ENCODE measurements around the gene SDK2. TPM values are rescaled to one million over a fixed set of nuclear protein-coding genes. Genes with fewer than 3 reads are reported as not detected.

Gene SDK2
- total RNA-seq, 3 donors from 2014 or later (not counting 1 experiment from before 2014, with no cell fraction given), result 0.41 to 0.90 (median 0.49) TPM

GRCh38 chr17:73430165-73430680 is 214.0 kb downstream of the SDK2 start:
- WGBS (ENCODE audit: insufficient coverage), result 90% methylated on average over 9 of the region's 9 CpGs
- ATAC-seq, result no peak
- H3K9me3 ChIP-seq (ENCODE audit: control insufficient read depth, insufficient read depth, low read length), result no peaks in the 10 kb centered on the region

GRCh38 chr17:73429440-73430164 is 214.6 kb downstream of the SDK2 start:
- Mint-ChIP-seq H3K36me3 (no peaks in the 10 kb centered on the region), H3K4me1 (peaks cover 0 to 4% of the 10 kb centered on the region in 2 donors), H3K4me3 (no peak overlapping the region), H3K27me3 (ENCODE audit: low read depth in 2 of 2) (peaks cover 0 to 3% of the 10 kb centered on the region in 2 donors), H3K27ac (no peak overlapping the region), H3K9me3 (no peaks in the 10 kb centered on the region)
- Histone ChIP-seq H3K36me3 (ENCODE audit: control insufficient read depth, insufficient read depth, low read length) (no peaks in the 10 kb centered on the region), H3K4me1 (ENCODE audit: control insufficient read depth, insufficient read depth, low read length) (peaks cover 4% of the 10 kb centered on the region), H3K4me3 (ENCODE audit: low read length) (no peak overlapping the region), H3K9me3 (ENCODE audit: control insufficient read depth, insufficient read depth, low read length) (no peaks in the 10 kb centered on the region), H3K27me3 (ENCODE audit: control insufficient read depth, insufficient read depth, low read length) (no peaks in the 10 kb centered on the region), H3K27ac (ENCODE audit: low read length) (no peak overlapping the region)
- intact Hi-C loops (cut with micrococcal nuclease), result loop anchor here (1.0 kb wide), 3 partner anchors 281 to 569 kb away; no protein-coding TSS in a partner anchor
- TF ChIP-seq, protein P1, sequence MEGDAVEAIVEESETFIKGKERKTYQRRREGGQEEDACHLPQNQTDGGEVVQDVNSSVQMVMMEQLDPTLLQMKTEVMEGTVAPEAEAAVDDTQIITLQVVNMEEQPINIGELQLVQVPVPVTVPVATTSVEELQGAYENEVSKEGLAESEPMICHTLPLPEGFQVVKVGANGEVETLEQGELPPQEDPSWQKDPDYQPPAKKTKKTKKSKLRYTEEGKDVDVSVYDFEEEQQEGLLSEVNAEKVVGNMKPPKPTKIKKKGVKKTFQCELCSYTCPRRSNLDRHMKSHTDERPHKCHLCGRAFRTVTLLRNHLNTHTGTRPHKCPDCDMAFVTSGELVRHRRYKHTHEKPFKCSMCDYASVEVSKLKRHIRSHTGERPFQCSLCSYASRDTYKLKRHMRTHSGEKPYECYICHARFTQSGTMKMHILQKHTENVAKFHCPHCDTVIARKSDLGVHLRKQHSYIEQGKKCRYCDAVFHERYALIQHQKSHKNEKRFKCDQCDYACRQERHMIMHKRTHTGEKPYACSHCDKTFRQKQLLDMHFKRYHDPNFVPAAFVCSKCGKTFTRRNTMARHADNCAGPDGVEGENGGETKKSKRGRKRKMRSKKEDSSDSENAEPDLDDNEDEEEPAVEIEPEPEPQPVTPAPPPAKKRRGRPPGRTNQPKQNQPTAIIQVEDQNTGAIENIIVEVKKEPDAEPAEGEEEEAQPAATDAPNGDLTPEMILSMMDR (IDR thresholded peaks at IDR 0.05), result peak; percentile 99
- WGBS (ENCODE audit: insufficient coverage), result 32% methylated on average over 14 of the region's 14 CpGs
- ATAC-seq, result peak; percentile 90 to 100 (median 97)
- DNase-seq, result peak; percentile 83 to 89

More at GRCh38 chr17:73430165-73430680, 214.0 kb downstream of the SDK2 start:
- no peaks in the 10 kb centered on the region for H3K36me3 Mint-ChIP-seq
- Histone ChIP-seq H3K36me3 (ENCODE audit: control insufficient read depth, insufficient read depth, low read length) (no peaks in the 10 kb centered on the region), H3K4me3 (ENCODE audit: low read length) (no peak overlapping the region), H3K27ac (ENCODE audit: low read length) (no peak overlapping the region), H3K4me1 (ENCODE audit: control insufficient read depth, insufficient read depth, low read length) (peaks cover 4% of the 10 kb centered on the region), H3K27me3 (ENCODE audit: control insufficient read depth, insufficient read depth, low read length) (no peaks in the 10 kb centered on the region)
- H3K27me3 Mint-ChIP-seq (ENCODE audit: low read depth in 2 of 2), result peaks cover 0 to 3% of the 10 kb centered on the region in 2 donors
- H3K9me3 Mint-ChIP-seq, result no peaks in the 10 kb centered on the region
- no peak overlapping the region for H3K27ac Mint-ChIP-seq
- intact Hi-C loops (cut with micrococcal nuclease), result no loop called here
- no peak overlapping the region for H3K4me3 Mint-ChIP-seq
- H3K4me1 Mint-ChIP-seq, result peaks cover 0 to 4% of the 10 kb centered on the region in 2 donors
- TF ChIP-seq, protein P1 (IDR thresholded peaks at IDR 0.05), result no peak
- no peak for DNase-seq

GRCh38 chr17:73427198-73427597 is 217.0 kb downstream of the SDK2 start:
- DNase-seq (no peak), ATAC-seq (no peak)
- no peak overlapping the region for H3K27ac ChIP-seq (ENCODE audit: low read length)
- H3K9me3 Mint-ChIP-seq, result no peaks in the 10 kb centered on the region
- peaks cover 0 to 4% of the 10 kb centered on the region in 2 donors for H3K4me1 Mint-ChIP-seq
- no peaks in the 10 kb centered on the region for H3K36me3 Mint-ChIP-seq
- H3K27me3 Mint-ChIP-seq (ENCODE audit: low read depth in 2 of 2), result peaks cover 0 to 3% of the 10 kb centered on the region in 2 donors
- H3K36me3 ChIP-seq (ENCODE audit: control insufficient read depth, insufficient read depth, low read length), result no peaks in the 10 kb centered on the region
- no peaks in the 10 kb centered on the region for H3K27me3 ChIP-seq (ENCODE audit: control insufficient read depth, insufficient read depth, low read length)
- H3K27ac Mint-ChIP-seq, result no peak overlapping the region
- intact Hi-C loops (cut with micrococcal nuclease), result no loop called here
- no peaks in the 10 kb centered on the region for H3K9me3 ChIP-seq (ENCODE audit: control insufficient read depth, insufficient read depth, low read length)
- peaks cover 4% of the 10 kb centered on the region for H3K4me1 ChIP-seq (ENCODE audit: control insufficient read depth, insufficient read depth, low read length)
- H3K4me3 Mint-ChIP-seq, result no peak overlapping the region
- no peak overlapping the region for H3K4me3 ChIP-seq (ENCODE audit: low read length)
- TF ChIP-seq, protein P1 (IDR thresholded peaks at IDR 0.05), result no peak
